MM.1S (cell line): ENCODE data around the gene HECW1.

Experiments
- DNase-seq: peaks from one replicate; pipeline ENCODE4 v3.0.0-alpha.2; 2015
- H2AFZ ChIP-seq: fragments of 300-600 bp; sonication (generic); 2 replicates; pipeline ENCODE4 v1.6.0; 2016; ENCODE audit warnings: antibody characterized with exemption, low read length
- H3F3A ChIP-seq: fragments of 300-600 bp; sonication (generic); 2 replicates; pipeline ENCODE4 v1.6.1; 2016; ENCODE audit warnings: mild to moderate bottlenecking, antibody characterized with exemption, low read length, moderate library complexity, mixed read lengths; ENCODE audit not compliant: insufficient read depth
- H3K27ac ChIP-seq: fragments of 300-600 bp; sonication (generic); 2 replicates; pipeline ENCODE4 v1.5.1; 2016; ENCODE audit warnings: mild to moderate bottlenecking, low read length
- H3K27me3 ChIP-seq: fragments of 300-600 bp; sonication (generic); replicated peaks from 2 replicates; pipeline ENCODE4 v1.6.0; 2016; ENCODE audit warnings: low read length; ENCODE audit not compliant: insufficient read depth
- H3K36me3 ChIP-seq: fragments of 300-600 bp; sonication (generic); replicated peaks from 2 replicates; pipeline ENCODE4 v1.6.1; 2016; ENCODE audit warnings: mild to moderate bottlenecking, low read length, mixed read lengths; ENCODE audit not compliant: insufficient read depth
- H3K4me1 ChIP-seq: fragments of 300-600 bp; sonication (generic); 2 replicates; pipeline ENCODE4 v1.6.1; 2016; ENCODE audit warnings: low read length, mixed read lengths
- H3K4me2 ChIP-seq: fragments of 300-600 bp; sonication (generic); 2 replicates; pipeline ENCODE4 v1.6.0; 2016; ENCODE audit warnings: low read depth, low read length
- H3K4me3 ChIP-seq: fragments of 300-600 bp; sonication (generic); 2 replicates; pipeline ENCODE4 v1.5.1; 2016; ENCODE audit warnings: low read length, mixed read lengths
- H3K79me2 ChIP-seq: fragments of 300-600 bp; sonication (generic); 2 replicates; pipeline ENCODE4 v1.6.1; 2016; ENCODE audit warnings: mixed run types, low read length, mixed read lengths
- H3K9ac ChIP-seq: fragments of 300-600 bp; sonication (generic); 2 replicates; pipeline ENCODE4 v1.6.1; 2016; ENCODE audit warnings: low read length, mixed read lengths
- H3K9me2 ChIP-seq: fragments of 300-600 bp; sonication (generic); replicated peaks from 2 replicates; pipeline ENCODE4 v1.6.1; 2016; ENCODE audit warnings: mild to moderate bottlenecking, low read length, mixed read lengths; ENCODE audit not compliant: insufficient read depth
- H3K9me3 ChIP-seq: fragments of 300-600 bp; sonication (generic); replicated peaks from 2 replicates; pipeline ENCODE4 v1.6.1; 2016; ENCODE audit warnings: mild to moderate bottlenecking, low read length, mixed read lengths; ENCODE audit not compliant: insufficient read depth
- H4K20me1 ChIP-seq: fragments of 300-600 bp; sonication (generic); 2 replicates; pipeline ENCODE4 v1.6.1; 2016; ENCODE audit warnings: mild to moderate bottlenecking, low read length, moderate library complexity, mixed read lengths; ENCODE audit not compliant: insufficient read depth
- CTCF ChIP-seq: fragments of 300-600 bp; sonication (generic); IDR thresholded peaks from 2 replicates; pipeline ENCODE4 v1.5.1; 2016; ENCODE audit warnings: antibody characterized with exemption, low read length, mixed read lengths
- EZH2 ChIP-seq: fragments of 300-600 bp; sonication (generic); optimal IDR thresholded peaks from 2 replicates; pipeline ENCODE3; 2017; ENCODE audit warnings: low read depth, mild to moderate bottlenecking, antibody characterized with exemption, low read length, mixed read lengths
- EZH2phosphoT487 ChIP-seq: fragments of 300-600 bp; sonication (generic); IDR thresholded peaks from 2 replicates; pipeline ENCODE4 v1.6.1; 2018; ENCODE audit warnings: antibody characterized with exemption, low read length

HECW1 gene

GRCh38 chr7:43276547-43276946 lies 164.1 kb downstream of the HECW1 start:
- H3K27ac ChIP-seq = no peak overlapping the region
- no peaks in the 10 kb centered on the region for H3K79me2 ChIP-seq
- no peak overlapping the region for H3K4me2 ChIP-seq
- no peaks in the 10 kb centered on the region for H3K27me3 ChIP-seq
- no peaks in the 10 kb centered on the region for H4K20me1 ChIP-seq
- no peak overlapping the region for H3K9ac ChIP-seq
- H2AFZ ChIP-seq = no peak overlapping the region
- H3K4me3 ChIP-seq = no peak overlapping the region
- 0 out of 2 replicates have a peak, but pooled peaks cover 4% of the 10 kb centered on the region for H3K4me1 ChIP-seq
- TF ChIP-seq CTCF (no peak), EZH2phosphoT487 (no peak), EZH2 (no peak)
- no peak for DNase-seq
- no peaks in the 10 kb centered on the region for H3F3A ChIP-seq
- H3K9me3 ChIP-seq = no peaks in the 10 kb centered on the region
- no peaks in the 10 kb centered on the region for H3K36me3 ChIP-seq
- no peaks in the 10 kb centered on the region for H3K9me2 ChIP-seq

- Histone ChIP-seq H2AFZ (no peak overlapping the region), H3K4me1 (0 out of 2 replicates have a peak, but pooled peaks cover 4% of the 10 kb centered on the region), H3K9me3 (no peaks in the 10 kb centered on the region), H3K4me2 (no peak overlapping the region), H3K9ac (no peak overlapping the region), H3K4me3 (no peak overlapping the region), H3K79me2 (no peaks in the 10 kb centered on the region), H3F3A (no peaks in the 10 kb centered on the region), H3K36me3 (no peaks in the 10 kb centered on the region), H3K9me2 (no peaks in the 10 kb centered on the region), H4K20me1 (no peaks in the 10 kb centered on the region), H3K27me3 (no peaks in the 10 kb centered on the region), H3K27ac (no peak overlapping the region)
- no peak for TF ChIP-seq EZH2phosphoT487
- TF ChIP-seq CTCF = no peak
- no peak for TF ChIP-seq EZH2
- no peak for DNase-seq
Observed at GRCh38 chr7:43278088-43278644, 165.7 kb downstream of the HECW1 start.

GRCh38 chr7:43281268-43281667 lies 168.8 kb downstream of the HECW1 start:
- Histone ChIP-seq H3K4me2 (no peak overlapping the region), H3K27me3 (no peaks in the 10 kb centered on the region)

More at GRCh38 chr7:43281268-43281667, 168.8 kb downstream of the HECW1 start:
- no peaks in the 10 kb centered on the region for H3K36me3 ChIP-seq
- TF ChIP-seq EZH2phosphoT487 (no peak), EZH2 (no peak), CTCF (no peak)
- H3K79me2 ChIP-seq = no peaks in the 10 kb centered on the region
- H3K9me3 ChIP-seq = no peaks in the 10 kb centered on the region
- H4K20me1 ChIP-seq = no peaks in the 10 kb centered on the region
- no peak overlapping the region for H3K27ac ChIP-seq
- no peaks in the 10 kb centered on the region for H3K9me2 ChIP-seq
- H3F3A ChIP-seq = no peaks in the 10 kb centered on the region
- no peak overlapping the region for H3K4me3 ChIP-seq
- H2AFZ ChIP-seq = no peak overlapping the region
- H3K9ac ChIP-seq = no peak overlapping the region
- no peak for DNase-seq
- 0 out of 2 replicates have a peak, but pooled peaks cover 4% of the 10 kb centered on the region for H3K4me1 ChIP-seq
